HG03521 (cell line): Measurements from ENCODE around the gene BTG2.

Experiments
- ATAC-seq: cut with Tn5 transposase; IDR thresholded peaks from one replicate; pipeline ENCODE4 v1.9.1; 2021; ENCODE audit warnings: mild to moderate bottlenecking, moderate library complexity; ENCODE audit not compliant: unreplicated experiment

The BTG2 gene

DNA sequence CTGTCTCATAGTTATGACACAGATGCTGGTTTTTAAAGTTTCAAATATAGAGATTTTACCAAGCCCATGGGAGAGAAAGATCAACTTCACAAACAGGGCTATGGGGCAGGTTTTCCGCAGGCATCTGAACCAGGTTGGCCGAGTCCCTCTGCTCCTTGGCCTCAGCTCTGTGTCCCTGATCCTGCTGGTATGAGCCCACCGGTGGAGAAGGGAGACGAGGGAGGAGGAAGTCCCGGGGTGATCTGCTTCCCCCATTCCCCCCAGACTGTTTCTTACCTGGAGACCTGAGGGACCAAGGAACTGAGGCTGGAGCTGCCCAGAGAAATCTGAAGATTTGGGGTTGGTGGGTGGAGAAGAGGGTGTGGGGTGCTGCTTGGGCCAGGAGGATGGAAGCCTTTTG is 28.9 kb upstream of the BTG2 start:
- no peak for ATAC-seq

DNA sequence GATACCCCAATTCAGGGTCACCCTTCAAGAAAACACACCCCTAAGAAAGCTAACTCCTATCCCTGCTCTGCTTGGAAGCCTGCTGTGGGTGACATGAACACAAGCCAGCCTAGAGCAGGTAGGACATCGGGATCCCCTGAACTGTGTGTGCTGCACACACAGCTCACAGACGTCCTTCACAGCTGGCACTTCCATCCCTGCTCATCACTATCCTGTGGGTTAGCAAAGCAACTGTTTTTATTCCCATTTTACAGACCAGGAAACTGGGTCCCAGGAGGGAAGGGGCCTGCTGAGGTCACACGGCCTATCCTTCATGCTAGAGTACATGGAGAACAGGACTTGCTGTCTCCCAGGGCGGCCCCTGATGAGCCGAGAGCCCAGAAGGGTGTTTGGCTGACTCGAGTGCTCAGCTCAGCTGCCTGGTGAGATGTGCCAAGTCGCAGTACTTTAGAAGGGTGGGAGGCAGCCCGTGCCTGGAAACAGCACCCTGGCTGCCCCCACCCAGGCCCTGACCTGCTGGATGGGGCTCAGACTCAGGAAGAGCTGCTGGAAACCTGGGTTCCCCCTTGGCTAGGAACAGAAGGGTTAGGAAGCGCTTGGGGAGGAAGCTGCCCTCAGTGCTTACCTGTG is 28.3 kb upstream of the BTG2 start:
- no peak for ATAC-seq

DNA sequence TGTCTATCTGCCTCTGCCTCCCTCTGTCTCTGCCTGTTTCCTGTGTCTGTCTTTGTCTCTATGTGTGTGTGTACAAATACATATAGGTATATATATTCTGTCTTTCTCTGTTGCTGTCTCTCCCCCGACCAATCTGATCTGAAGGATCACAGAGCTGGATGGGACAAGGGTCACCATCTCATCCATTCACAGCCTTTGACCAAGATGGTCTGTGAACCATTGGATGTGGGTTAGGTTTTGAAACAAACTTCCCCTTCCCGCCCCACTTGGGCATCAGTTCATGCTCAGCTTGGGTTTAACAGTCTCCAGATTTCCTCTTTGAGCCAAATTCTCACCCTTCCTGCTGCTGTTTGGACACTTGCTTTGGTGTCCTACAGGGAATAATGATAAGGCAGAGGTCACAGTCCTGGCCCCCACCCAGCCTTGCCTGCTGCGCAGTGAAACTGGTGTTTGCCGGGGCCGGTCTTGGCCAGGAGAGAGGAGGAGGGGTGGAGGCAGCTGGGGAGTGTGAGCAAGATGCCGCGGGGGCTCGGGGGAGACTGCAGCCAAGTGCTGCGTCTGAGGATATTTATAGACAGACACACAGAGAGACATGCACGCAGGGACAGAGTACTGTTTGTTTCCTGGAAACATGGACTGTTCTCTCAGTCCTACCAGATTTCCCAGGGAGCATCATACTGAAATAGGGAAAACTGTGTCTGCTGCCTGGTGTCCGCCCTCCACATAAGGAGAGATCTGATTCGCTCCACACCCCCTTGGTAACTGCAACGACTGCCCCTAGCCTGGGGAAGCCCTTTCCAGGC is 27.0 kb upstream of the BTG2 start:
- no peak for ATAC-seq

DNA sequence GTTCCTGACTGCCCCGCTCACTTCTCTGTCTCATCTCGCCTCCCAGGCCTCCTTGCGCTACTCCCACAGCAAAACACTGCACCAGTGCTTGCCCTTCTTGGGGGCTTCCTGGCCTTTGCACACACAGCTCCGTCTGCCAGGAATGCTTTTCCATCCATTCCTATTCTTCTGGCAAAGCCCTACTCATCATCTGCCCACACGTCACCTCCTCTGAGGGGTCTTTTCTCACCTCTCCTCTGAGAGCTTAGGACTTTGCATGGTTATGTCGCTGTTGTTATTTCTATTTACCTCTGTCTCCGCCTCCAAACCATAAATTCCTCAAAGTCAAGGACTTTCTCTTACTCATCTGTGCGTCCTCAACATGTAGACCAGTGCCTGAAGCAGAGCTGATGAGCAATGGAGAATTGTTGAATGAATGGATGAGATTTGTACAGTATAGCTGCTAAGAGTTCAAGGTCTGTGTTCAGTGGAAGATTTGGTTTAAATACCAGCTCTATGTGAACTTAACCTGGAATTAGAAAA is 26.4 kb upstream of the BTG2 start:
- ATAC-seq, result no peak

DNA sequence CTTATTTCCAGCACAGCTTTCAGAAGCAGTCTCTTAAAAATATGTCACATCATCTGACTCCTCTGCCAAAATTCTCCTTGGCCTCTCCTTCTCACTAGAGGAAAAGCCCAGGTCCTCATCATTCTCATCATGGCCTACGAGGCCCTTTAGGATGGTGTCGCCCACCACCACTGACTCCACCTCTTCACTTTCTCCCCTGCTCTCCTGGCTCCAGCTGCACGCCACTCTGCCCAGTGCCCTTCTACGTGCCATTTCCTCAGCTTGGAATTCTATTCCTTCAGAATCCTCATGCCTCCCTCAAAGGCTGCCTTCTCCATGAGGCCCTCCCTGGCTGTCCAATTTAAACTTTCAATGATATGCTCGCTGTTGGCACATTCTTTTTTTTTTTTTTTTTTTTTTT is 25.3 kb upstream of the BTG2 start:
- no peak for ATAC-seq

DNA sequence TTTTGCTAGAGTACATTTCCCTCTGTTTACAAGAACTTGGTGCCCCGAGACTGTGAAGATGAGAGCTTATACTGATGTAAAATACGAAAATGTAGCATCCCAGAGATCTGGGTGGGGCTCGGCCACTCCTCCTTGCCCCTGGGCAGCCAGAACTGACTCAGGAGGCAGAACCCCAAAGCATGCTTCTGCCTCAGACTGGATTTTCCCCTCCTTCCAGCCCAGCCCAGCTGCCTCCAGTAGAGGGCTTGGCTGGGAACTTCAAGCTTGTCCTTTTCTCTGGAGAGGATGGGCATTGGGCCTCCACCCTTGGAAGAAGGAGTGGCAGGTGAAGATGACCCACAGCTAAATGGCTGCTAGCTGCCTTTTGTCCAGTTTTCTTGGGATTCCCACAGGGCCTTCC is 24.3 kb upstream of the BTG2 start:
- no peak for ATAC-seq

DNA sequence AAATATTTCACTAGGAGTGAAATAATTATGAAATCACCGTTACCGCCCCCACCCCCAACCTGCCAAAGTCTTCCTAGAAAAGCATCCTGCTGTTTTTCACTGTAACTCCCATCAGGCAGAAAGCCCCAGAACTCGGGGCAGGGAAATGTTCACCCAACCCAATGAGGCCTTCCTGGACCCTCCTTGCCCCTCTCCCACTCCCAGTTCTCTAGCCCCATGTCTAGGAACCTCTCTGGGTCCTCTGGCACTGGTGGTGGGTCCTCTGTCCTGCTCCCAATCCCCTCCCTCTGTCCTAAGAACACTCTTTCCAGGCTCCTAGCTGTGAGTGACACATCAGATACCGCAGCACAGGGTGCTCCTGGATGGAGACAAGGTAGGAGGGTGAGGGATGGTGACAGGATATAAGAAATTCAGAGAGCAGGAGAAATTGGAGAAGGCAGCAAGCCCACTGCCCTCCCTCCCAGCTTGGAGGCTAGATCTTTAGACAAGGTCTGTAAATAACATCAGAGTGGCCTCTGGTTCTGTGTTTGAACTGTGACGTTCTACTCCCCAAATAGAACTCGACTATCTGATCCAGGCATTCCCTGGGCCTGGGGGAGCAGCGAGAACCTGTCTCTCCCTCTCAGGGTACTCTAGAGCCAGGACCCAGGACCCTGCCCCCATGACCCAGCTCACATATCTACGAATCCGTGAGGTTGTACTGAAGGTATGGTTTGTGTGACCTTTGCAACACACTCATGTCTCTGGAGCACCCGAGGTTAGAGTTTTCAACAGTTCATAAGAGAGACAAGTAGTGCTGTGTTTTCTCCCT is 23.3 kb upstream of the BTG2 start:
- ATAC-seq, result no peak

DNA sequence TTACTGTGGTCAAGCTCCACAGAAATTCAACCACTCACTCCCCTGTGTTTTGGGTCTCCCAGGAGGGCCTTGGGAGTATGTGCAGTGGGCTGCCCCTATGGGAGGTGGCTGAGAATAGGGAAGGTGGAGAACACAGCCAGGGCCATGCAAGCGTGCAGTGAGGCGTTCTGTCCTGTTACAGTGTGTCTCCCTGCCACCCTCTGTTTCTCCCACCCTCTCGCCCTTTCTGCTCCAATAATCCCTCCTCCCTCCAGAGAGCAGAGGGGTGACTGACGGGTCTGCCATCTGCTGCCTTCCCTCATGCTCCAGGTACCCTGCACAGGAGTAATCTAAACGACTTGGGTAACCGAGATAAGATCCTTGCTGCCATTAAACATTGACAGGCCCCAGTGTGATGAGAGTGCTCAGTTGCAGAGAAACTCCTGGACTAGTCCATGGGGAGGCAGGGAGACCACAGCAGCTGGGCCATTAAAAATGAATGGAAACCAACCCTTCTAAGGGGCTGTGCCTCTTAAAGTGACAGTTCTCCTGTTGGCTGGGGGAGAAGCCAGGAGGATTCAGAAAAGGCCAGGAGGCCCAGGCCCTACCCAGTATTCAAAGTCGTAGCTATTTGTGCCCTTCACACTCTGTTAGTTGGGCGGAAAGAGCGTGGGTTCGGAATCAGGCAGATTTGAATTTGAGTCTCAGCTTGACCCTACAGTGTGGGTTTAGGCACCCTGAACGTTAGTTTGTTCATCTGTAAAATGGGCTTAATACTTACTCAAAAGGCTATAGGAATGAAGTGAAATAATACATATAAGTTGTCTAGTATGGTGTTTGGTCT is 22.4 kb upstream of the BTG2 start:
- ATAC-seq, result no peak

DNA sequence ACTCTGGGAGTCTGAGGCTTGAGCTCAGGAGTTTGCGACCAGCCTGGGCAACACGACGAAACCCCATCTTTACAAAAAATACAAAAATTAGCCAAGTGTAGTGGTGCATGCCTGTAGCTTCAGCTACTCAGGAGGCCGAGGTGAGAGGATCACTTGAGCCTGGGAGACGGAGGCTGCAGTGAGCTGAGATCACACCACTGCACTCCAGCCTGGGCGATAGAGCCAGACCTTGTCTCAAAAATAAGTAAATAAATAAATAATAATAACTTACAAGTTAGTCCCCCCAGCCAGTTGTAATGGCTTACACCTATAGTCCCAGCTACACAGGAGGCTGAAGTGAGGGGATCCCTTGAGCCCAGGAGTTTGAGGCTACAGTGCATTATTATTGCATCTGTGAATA is 21.7 kb upstream of the BTG2 start:
- no peak for ATAC-seq

DNA sequence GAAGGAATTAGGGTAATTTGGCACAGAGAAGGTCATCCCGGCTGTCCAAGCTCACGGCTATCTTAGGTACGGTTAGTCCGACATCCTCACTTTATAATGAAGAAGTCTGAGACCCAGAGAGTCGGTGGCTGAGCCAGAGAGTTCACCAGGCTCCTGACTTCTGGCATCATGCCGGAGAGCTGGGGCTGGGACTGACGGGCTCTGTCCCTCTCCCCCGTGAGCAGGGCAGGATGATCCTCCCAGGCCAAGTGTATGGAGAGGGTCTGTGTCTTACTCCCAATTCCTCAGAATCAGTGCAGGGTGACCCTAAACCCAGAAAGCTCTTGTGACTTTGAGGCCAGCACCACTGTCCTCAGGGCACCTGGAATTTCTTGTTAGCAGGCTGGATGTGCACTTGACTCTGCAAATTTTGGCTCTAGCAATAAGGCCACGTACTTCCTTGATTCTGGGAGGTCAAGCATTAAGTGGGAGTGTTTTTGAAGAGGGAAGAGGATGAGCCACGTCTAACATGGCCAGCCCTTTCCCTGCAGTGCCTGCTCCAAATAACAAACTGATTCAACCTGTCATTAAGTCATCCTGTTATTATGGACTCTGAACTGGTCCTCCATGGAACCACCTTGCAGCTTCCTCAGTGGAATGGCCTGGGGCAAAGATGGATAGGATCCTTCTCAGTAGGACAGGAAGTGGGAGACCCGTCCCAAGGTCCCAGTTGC is 20.8 kb upstream of the BTG2 start:
- ATAC-seq, result no peak

DNA sequence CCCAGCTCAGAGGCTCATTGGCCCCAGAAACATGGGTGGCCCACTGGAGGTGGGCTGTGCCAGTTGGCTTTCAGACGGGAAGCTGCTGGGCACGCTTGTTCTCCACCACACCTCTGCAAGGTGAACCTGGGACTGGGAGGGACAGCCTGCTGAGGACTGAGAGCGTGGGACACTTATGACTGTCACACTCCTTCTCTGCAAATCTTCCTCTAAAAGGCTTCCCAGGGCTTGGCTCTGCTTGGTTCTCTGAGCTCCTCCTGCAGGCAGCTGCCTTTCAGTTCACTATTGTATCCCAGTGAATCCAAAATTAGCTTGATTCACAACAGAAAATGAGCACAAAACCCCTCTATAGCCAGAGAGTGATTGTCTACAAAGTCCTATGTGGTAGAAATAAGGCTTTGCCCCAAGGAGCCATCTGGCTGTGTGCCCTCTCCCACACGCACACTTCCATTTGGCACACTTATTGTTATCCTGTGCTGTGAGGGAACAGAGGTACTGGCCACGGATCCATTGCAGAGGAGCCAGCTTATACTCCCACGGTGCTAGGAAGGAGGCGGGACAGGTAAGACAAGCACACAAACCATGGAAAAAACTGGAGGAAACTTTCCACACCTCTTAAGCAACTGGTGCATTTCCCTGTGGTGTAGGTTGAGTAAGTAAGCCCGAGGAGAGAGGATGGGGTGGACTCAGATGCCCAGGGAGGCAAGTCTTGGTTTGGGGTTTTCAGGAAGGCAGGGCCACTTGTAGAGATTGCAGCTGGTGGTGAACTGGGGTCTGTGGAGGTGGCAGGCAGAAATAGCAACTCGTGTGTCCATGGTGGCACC is 18.9 kb upstream of the BTG2 start:
- ATAC-seq, result no peak

DNA sequence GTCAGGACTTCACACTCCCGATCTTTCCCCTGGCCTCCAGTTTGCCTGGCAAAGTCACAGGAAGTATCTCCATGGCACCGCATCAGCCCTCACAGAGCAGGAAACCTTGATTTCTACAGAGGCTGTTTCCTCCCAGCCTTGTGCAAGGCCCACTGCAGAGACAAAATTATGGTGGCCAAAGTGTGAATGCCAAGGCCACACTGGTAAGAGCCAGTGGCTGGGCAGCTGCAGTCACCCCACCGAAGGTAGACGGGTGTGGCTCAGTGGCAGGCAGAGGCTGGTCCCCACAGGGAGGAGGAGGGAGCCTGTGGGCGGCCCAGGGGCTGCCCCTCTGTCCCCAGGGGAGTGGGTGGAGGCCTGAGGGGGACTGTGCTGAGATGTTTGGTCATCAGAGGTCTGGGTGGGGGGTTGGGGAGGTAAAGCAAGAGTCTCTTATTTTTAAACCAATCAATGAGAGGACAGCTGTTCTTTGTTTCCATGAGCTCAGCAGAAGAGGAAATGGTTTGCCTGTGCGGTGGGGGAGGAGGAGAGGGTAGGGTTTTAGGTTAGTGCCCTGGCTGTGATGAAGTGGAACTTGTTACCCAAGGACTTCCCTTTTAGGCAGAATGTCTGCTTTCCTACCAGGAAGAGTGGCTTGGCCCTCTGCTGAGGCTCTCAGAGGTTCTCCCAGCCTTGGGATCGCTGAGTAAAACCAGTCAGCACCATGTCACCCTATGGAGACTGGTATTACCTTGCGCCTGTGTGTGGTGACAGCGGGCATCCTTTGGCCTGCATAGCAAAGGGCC is 18.0 kb upstream of the BTG2 start:
- peak; percentile 44 for ATAC-seq

DNA sequence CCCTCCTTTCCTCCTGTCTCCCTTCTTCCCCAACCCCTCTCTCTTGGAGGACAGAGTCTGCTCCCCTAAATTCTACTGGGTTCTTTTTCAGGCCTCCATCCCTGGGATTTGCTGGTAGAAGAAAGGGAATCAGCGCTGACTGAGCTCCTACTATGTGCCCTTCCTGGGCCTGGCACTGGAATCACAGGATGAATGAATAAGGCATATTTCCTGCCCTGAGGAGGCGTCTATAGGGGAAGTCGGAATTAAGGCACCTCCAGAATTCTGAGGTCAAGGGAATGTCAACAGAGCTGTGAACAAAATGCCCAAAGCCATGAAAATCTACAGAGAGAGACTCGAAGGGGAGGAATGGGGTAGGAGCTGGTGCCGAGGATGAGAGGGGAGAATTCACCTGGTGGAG is 17.4 kb upstream of the BTG2 start:
- no peak for ATAC-seq

DNA sequence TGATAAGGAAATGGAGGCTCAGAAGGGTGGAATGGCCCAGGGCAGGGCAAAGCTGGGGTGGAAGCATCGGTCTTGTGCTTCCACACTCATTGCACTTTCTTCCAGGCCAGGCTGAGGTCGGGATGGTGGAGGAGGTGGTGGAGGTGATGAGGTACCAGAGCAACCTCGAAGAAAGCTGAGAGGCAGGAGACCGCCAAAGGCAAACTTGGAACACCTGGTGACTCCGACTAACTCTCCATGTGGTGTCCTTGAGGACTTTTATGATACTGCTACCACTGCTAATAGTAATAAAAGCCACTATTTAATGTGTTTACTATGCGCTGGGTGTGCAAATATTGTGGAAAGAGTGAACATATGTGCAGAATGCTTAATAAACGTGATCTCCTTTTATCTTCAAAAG is 16.9 kb upstream of the BTG2 start:
- ATAC-seq, result no peak

DNA sequence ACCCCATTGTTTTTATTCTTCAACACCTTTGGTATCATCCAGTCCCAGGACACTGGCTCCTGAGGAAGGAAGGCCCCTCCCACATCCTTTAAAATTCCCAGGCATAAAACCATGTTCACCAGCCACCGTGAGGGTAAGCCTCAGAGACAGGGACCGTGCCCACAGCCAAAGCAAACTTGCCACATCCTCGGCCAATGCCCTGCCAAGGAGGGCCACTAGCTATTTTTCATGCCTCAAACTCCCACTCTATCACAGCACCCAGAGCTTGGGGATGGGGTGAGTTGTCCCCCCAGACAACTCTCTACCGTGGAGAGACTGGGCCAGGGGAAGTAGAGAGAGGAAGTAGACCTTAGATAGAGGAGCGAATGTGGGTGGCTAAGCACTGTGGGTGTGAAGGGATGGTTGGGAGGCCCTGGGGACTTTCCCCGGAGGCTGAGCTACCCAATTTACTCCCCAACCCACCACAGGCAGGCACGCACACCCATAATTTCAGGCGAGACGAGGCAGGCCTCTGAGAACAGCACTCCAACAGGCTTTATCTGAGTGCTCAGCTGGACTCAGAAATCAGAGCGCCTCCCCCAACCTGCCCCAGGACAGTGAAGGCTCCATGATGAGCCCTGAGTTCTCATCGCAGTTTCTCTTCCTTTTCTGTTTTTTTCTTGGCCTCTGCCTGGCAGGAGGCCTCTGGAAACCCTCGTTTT is 15.9 kb upstream of the BTG2 start:
- ATAC-seq, result peak; percentile 42

DNA sequence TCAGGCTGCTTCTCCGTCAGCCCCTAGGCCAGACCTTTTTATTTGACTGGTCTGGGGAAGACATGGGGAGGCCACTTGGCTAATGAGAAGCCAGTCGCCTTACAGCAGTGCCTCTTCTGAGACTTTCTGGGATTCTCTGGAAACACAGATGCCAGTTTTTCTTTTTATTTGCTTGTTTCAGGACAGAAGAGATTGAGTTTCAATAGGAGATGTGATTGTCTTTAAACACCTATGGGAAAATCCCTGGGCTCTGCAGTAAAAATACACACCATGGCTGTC is 15.4 kb upstream of the BTG2 start:
- no peak for ATAC-seq

DNA sequence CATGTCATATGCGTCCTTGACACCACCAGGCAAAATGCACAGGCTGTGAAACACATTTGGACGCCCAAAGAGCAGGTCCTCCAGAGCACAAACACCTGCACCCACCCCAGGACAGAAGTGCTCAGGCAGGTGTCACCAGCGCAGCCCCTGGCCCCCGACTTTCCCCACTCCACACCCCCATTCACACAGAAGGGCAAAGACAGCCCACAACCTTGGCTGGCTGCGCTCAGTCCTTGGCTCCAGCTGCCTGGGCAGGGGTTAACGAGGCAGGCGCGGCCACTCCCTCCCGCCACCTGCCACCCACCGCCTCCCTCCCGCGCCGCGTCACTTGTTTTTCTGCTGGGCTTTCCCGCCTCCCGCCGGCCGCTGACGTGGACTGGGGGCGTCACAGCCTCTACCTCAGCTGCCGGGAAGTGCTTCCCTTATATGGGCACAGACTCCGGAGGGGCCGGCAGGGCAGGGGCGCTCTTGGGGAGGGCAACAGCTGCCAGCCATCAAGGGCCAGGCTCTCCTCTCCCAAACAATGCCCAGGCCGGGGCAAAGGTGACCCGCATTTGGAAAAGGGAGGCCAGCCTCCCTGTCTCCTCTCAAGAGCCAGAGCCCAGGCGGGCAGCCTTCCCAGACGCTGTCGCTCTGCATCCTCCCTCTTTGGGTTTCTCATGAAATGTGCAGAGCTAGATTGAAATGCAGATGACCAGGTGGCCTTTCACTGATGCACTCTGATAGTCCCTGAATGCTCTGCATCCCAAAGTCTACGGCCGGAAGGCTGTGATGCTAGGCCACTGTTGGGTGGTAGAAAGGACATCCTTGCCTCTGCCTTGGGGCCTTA is 14.8 kb upstream of the BTG2 start:
- ATAC-seq, result peak; percentile 52
